Activated CD4-positive, alpha-beta T cell treated with anti-CD3 and anti-CD28 coated beads for 4 hours (primary cell): ENCODE measurements around the gene PANK3.
A peak's percentile ranks its signal among the peaks of the same experiment; 100 is the strongest.
"Not testable (repeated sequence)": the region's sequence is repeated elsewhere in the genome, so short reads cannot be mapped to it uniquely, and the experiment has no call there.

Experiments
- DNase-seq, 2 donors: peaks; one replicate each; pipeline ENCODE4 v3.0.0-alpha.2; 2020

PANK3 gene

DNA sequence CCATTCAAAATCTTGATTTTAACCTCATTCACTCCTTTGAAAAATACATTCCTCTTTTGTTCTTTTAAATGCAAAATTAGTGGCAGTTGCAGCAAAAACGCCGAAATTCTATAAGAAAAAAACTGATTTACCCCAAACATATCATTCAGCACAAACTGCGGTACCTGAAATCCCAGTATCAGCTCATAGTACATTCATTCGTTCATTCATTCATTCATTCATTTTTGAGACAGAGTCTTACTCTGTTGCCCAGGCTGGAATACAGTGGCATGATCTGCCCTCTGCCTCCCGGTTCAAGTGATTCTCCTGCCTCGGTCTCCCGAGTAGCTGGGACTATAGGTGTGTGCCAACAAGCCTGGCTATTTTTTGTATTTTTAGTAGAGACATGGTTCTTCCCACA is 29.6 kb downstream of the PANK3 start:
- DNase-seq, result no peak

DNA sequence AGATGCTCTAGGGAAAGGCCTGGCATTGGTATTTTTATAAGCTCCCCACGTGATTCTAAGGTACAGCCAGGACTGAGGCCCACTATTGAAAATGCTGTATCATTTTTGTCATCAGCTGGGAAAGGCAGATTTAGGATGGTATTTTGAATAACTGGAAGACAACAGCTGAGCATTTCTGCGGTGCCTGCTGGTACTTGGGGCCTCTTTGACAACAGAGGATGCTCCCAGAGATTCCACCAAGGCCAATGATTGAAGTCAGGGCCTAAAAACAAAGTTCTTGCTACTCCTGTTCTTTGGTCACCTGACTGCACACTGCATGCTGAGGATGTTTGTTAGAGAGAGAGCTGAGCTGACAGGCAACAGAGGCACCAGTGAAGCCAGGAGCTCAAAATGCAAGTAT is 42.0 kb downstream of the PANK3 start:
- no peak for DNase-seq

DNA sequence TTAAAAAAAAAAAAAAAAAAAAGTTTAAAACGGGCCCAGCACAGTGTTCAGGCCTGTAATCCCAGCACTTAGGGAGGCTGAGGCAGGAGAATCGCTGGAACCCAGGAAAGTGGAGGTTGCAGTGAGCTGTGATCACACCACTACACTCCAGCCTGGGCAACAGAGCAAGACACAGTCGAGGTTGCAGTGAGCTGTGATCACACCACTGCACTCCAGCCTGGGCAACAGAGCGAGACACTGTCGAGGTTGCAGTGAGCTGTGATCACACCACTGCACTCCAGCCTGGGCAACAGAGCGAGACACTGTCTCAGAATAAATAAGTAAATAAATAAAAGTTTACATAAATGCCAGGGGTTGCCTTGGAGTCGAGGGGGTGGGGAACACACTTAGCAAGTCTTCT is 44.8 kb downstream of the PANK3 start:
- DNase-seq, result not testable (repeated sequence)

DNA sequence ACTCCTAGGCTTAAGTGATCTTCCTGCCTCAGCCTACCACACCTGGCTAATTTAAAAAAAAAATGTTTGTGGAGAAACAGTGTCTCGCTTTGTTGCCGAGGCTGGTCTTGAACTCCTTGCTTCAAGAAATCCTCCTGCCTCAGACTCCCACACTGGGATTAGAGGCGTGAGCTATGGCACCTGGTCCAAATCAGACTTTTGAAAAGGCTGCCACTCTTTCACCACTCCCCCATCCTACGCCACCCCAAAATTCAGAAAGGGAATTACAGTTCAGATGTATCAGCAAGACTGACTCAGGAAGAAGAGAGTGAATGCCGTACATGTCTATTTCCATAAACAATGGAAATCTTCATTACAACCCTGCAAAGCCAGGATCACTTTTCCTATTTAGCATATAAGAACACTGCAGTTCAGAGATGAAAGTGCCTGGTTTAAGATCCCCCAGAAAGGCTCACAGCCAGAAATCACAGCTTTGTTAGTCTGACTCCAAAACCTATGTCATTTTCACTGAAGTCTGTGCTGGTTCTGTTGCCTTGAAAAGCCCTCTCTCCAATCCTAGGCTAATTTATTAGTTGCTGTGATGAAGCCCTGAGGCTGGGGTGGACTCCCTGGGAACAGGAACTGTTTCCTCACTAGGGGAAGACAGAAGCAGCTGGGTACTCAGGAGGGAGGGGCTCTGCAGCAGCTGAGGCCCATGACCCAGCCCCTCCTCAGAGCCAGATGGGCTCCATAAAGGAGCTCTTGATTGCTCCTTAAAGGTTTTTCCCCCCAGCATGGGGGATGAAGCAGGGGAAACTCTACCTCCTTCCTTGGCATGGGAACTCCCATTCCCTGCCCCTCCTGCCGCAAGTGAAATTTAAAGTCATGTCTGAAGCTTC is 46.9 kb downstream of the PANK3 start:
- DNase-seq, result no peak

DNA sequence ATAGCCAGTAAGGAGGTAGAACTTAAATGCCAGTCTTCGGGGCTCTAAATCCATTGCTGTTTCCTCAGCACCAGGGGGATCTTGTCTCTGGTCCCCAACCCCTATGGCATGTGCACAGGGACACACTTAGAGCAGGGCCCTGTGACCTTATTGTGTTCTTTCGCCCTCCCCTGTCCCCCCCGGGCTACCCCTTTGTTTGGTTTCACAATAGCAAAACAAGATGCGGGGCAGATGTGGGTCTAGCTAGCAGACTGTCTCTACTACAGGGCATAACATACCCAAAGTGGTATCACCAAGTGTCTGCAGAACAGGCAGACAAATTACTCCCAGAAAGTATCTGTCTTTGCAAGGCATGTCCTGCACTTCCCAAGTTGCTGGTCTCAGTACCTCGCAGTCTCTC is 48.0 kb downstream of the PANK3 start:
- no peak for DNase-seq

DNA sequence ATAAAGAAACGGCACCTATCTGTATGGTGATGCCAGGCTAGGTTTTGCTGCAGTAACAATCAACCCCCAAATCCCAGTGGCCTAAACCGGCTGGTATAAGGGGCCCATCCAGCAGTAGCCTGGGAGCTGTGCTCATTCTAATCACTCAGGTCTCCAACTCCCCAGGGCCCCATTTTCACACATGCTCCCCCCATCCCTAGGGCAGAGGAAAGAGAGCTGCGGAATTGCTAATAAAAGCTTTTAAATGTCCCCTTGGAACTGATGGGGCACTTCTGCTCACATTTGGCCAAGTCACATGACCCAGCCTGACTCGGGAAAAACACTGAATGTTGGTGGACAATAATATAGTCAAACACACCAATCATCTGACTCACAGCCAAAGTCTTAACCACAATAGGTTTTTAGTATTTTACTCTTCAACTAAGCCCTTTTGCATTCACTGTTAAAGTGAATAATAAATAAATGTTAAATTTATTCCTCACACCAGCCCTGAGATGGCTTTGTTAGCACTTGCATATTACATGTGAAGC is 48.5 kb downstream of the PANK3 start:
- DNase-seq, result no peak

DNA sequence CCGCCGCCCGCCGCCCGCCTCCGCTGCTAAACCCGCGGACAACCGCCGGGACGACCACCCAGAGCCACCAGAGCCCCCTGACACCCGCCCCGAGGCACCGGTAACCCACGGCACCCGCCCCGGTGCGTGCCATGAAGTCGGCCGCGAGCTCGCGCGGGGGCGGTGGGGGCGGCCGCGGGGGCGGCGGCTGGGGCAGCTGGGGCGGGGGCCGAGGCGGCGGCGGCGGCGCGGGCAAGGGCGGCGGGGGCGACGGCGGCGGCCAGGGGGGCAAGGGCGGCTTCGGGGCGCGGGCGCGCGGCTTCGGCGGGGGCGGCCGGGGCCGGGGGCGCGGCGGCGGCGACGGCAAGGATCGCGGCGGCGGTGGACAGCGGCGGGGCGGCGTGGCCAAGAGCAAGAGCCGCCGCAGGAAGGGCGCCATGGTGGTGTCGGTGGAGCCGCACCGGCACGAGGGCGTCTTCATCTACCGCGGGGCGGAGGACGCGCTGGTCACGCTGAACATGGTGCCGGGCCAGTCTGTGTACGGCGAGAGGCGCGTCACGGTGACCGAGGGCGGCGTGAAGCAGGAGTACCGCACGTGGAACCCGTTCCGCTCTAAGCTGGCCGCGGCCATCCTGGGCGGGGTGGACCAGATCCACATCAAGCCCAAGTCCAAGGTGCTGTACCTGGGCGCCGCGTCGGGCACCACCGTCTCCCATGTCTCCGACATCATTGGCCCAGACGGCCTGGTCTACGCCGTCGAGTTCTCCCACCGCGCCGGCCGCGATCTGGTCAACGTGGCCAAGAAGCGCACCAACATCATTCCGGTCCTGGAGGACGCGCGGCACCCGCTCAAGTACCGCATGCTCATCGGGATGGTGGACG is 49.6 kb downstream of the PANK3 start:
- peak in 1 of 2 donors; percentile 5 for DNase-seq

DNA sequence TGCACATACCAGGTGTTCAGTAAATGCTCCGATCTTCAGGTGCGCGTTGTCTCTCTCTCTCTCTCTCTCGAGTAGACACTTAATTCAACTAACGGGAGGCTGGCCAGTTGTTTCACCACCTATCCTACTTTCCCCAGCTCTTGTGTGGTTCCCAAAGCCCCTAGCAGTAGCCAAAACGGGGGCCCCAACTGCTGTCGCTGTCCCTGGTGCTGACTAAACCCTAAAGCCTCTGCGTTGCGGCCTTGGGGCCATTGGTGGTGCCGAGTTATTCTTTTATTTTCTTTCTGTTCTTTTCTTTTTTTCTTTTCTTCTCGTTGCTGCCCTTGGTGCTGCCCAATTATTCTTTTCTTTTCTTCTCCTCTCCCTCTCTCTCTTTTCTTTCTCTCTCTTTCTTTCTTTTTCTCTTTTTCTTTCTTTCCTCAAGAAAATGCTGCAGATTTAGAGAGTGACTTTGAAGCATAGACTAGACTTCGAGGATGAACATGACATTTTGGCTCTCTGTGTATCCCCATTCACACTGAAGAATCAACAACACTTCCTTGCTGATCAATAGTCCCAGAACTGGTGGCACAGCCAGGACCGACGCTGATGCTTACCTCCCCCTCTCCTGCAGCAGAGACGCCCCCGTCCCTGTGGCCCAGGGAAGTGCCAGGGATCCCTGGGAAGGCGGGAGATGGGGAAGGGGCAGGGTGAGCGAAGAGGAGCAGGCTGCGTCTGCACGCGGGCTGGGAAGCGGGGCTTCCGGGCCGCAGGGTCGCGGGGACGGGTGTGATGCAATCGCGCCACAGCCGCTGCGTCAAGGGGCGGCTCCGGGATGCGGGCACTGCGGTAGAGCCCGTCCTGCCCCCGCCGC is 50.4 kb downstream of the PANK3 start, which contains the start of gene FBLL1:
FBLL1 (plus strand) TSS at position 785 of the 853 bp plus-strand sequence. CDS start 200 bp downstream, outside the sequence.
- peak in 1 of 2 donors; percentile 14 for DNase-seq

DNA sequence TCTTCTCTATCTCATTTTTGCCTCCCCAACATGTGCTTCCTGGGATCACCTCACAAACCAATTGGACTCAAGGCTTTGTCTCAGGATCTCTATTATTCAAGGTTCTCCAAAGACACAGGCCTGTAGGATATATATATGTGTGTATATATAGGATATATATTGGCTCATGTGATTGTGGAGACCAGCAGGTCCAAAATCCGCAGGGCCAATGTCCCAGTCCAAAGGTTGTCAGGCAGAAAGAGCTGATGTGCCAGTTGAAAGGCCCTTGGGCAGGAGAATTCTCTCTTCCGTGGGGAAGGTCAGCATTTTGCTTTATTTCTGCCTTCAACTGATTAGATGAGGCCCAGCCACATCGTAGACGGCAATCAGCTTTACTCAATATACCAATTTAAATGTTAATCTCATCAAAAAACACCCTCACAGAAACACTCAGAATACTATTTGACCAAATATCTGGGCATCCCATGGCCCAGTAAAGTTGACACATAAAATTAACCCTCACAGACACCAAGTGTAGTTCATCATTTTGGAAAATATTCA is 51.3 kb downstream of the PANK3 start:
- no peak for DNase-seq

DNA sequence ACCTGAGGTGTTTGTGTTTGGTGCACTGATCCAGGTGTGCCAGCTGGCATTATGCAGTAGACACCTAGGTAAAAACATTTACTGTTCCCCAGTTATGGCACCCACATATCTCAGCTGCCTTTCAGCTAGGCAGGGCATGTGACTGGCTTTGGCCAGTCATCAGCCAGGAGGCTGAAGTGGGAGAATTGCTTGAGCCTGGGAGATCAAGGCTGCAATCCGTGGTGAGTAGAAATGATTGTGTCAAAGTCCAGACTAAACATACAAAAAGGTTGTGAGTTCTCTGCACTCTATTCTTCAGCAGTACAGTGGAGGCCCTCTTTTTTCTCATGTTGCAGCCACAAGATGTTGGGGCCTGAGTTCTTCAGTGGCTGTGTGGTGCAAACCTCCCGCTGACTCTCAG is 53.3 kb downstream of the PANK3 start:
- DNase-seq, result no peak

DNA sequence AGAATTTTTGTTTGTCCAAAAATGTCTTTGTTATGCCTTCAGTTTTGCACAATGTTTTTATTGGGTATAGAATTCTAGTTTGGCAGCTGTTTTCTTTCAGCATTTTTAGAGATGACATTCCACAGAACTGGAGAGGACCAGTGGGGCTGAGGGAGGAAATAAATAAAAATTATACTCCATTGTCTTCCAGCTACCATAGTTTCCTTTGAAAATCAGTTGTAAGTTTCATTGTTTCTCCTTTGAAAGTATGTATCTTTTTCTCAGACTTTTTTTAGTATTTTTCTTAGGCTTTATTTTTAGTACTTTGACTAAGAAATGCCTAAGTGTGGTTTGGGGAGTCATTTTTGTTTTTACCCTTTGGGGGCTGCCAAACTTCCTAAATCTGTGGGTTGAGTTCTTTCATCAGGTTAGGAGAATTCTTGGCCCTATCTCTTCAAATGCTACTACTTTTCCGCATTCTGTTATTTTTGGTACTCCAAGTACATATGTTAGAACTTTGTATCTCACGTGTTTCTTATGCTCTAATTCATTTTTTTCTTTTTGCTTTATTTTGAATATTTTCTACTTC is 65.2 kb downstream of the PANK3 start:
- no peak for DNase-seq

DNA sequence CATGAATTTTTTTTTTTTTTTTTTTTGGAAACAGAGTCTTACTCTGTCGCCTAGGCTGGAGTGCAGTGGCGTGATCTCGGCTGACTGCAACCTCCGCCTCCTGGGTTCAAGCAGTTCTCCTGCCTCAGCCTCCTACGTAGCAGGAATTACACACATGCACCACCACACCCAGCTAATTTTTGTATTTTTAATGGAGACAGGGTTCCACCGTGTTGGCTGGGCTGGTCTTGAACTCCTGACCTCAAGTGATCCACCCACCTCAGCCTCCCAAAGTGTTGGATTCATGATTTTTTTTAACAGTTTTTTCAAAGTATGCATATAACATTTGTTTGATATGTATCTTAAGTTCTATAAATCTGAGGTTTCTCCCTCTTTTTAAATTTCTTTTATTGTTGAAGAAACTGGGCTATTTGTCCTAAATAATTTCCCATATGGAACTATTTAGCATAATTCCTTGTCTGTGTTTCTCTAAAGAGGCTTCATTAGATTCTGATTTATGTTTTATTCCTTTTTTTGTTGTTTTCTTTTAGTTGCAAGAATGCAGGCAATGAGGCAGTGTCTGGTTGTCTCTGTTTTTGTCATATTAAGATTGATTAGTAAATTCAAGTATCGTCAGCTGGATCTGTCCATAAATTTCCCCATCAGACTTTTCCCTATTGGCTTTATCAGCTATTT is 76.5 kb downstream of the PANK3 start:
- no peak for DNase-seq
